Cardiac fibroblast (primary cell): ENCODE results near the gene PHACTR3.

Experiments
- DNase-seq, 2 donors: peaks; one replicate each; pipeline versions ENCODE4 v3.0.0 to v3.0.0-alpha.2; 2010; ENCODE audit warnings: low read depth in 2 of 2
- H3K4me3 ChIP-seq, 2 donors: replicated peaks in 1 of 2; 1 replicate in 1 of 2; 2 replicates in 1 of 2; pipeline ENCODE4 v1.5.1; 2011; ENCODE audit warnings: low read depth in 2 of 2, low read length in 2 of 2, mild to moderate bottlenecking in 2 of 2, moderate library complexity in 1 of 2
- TF ChIP-seq, protein P1 (sequence below): IDR thresholded peaks from one replicate; pipeline ENCODE4 v1.5.1; 2011; ENCODE audit warnings: low read depth, mild to moderate bottlenecking, low read length, inconsistent platforms

Gene PHACTR3

DNA sequence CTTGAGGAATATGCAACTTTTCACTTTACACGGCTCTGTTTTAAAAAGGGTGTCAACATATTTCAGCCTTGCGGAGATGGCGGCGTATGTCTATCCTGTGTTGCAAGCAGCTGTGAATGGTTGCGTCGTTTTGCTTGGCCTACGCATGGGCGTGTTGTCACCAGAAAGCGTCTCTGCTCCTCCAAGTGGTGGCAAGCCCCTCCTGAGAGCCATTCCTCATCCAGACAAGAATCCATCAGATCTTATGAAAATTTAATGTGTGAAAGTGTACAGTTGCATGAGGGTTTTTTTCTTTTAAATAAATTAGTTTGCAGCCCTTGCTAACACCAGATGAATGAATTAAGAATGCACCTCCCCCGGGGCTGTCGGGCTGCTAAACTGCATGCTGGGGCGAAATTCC lies 114.4 kb downstream of the PHACTR3 start:
- no peak overlapping the region for H3K4me3 ChIP-seq
- no peak for DNase-seq
- TF ChIP-seq, protein P1, sequence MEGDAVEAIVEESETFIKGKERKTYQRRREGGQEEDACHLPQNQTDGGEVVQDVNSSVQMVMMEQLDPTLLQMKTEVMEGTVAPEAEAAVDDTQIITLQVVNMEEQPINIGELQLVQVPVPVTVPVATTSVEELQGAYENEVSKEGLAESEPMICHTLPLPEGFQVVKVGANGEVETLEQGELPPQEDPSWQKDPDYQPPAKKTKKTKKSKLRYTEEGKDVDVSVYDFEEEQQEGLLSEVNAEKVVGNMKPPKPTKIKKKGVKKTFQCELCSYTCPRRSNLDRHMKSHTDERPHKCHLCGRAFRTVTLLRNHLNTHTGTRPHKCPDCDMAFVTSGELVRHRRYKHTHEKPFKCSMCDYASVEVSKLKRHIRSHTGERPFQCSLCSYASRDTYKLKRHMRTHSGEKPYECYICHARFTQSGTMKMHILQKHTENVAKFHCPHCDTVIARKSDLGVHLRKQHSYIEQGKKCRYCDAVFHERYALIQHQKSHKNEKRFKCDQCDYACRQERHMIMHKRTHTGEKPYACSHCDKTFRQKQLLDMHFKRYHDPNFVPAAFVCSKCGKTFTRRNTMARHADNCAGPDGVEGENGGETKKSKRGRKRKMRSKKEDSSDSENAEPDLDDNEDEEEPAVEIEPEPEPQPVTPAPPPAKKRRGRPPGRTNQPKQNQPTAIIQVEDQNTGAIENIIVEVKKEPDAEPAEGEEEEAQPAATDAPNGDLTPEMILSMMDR = no peak

DNA sequence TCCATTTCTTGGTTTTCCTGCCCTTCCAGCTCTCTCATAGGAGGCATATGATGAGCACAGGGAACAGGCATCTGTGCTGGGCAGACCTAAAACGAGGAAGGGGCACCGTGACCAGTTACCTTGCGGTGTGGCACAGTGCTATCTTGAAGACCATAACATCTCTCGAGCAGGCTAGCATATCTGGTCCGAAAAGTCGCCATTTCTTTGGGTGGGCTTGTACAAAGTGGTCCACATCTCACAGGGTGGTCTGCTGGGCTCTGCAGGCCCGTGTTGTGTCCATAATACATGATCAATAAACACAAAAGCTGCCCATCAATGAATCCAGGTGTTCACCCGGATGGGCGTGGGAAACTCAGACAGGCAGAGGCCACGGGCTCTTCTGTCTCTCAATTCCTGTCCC lies 115.7 kb downstream of the PHACTR3 start:
- TF ChIP-seq, protein P1 = no peak
- no peak for DNase-seq

DNA sequence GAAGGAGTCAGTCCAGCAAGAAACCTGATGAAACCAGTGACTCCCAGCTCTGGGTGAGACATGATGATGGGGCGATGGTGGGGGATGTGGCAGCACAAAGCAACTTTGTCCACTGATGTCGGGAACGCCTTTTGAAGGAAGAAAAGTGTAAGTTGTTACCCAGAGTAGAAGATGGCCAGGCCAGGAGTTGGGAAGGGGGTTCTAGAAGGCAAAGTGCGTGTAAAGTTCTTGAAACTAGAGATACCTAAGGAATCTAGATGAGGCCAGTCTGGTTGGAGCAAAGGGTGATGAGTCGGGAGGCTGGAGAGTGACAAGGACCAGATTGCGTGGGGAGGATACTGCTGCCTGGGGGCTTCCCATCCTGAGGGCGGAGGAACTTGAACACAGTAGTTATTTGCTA lies 117.0 kb downstream of the PHACTR3 start:
- TF ChIP-seq, protein P1 = no peak
- no peak overlapping the region for H3K4me3 ChIP-seq
- no peak for DNase-seq

More for the DNA sequence above, 115.7 kb downstream of the PHACTR3 start:
- H3K4me3 ChIP-seq = no peak overlapping the region

DNA sequence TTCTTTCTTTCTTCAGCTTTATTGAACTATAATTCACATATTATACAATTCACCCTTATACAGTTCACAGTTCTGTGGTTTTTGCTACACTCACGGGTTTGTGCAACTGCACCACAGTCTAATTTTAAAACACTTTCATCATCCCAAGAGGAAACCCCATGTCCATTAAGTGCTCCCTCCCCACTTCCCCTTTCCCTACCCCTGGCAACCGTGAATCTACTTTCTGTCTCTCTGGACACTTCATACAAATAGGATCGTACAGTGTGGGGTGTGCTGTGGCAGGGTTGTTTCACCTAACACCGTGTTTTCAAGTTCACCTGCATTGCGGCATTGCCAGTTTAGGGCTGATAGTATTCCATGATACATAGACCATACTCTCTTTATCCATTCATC lies 118.8 kb downstream of the PHACTR3 start:
- no peak overlapping the region for H3K4me3 ChIP-seq
- no peak for DNase-seq
- TF ChIP-seq, protein P1 = no peak

DNA sequence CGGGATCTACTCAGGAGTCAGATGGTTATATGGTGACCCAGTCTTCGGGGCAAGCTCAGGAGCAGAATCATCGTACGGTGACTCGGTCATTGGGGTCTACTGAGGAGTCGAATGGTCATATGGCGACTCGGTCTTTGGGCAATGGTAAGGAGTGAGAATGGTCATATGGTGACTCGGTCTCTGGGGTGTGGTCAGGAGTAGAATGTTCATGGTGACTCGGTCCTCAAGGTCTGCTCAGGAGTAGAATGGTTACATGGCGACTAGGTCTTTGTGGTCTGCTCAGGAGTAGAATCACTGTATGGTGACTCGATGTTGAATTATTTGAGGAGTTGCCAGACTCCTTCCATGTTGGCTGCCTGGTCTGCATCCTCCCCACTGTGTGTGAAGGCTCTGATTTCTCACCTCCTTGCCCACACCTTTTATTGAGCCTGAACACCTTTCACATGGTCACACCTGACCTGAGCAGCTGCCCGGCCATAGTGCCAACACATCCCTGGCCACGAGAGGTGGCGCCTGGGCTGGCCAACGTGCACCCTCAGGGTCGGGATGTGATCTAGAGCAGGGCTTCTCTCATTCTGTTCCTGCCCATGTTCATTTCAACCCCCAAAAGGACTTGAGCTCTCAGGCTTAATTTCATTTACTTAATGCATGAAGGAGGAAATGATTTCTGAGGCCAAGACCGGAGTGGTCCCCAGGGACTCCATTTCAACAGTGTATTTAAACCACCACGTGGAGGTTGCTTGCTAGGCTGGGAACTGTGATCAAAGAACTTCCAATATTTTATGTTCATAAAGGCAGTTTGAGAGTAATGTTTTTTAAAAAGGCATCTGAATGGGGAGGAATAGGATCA lies 119.5 kb downstream of the PHACTR3 start:
- no peak overlapping the region for H3K4me3 ChIP-seq
- TF ChIP-seq, protein P1 = no peak
- peak in 1 of 2 donors; percentile 2 for DNase-seq

DNA sequence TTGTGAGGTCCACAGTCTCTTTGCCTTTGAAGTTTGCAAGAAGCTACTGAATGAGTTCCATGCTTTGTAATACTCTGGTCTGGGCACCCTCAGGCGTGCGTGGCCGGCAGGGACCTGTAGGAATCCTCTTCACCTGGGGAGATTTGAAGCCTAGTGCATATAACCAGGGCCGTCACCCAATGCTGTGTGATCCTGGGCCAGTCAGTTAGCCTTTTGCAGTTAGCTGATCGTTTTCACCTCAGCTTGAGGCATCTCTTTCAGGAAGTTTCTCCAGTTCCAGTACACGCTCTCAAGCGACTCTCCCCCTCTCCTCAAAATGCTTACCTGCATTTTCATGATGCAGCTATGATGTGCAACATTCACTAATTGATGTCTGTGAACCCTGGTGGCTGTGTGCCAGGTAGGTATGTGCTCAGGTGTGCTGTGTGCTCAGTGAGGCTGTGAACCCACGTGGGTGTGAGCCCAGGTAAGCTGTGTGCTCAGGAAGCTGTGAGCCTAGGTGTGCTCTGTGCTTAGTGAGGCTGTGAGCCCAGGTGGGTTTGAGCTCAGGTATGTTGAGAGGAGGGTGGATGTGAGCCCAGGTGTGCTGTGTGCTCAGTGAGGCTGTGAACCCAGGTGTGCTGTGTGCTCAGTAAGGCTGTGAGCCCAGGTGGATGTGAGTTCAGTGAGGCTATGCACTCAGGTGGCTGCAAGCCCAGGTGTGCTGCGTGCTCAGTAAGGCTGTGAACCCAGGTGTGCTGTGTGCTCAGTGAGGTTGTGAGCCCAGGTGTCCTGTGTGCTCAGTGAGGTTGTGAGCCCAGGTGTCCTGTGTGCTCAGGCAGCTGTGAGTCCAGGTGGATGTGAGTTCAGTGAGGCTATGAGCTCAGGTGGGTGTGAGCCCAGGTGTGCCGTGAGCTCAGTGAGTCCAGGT lies 120.4 kb downstream of the PHACTR3 start:
- no peak overlapping the region for H3K4me3 ChIP-seq
- TF ChIP-seq, protein P1 = no peak
- no peak for DNase-seq
